HG03521 (cell line): Measurements from ENCODE around the gene ZNF613.
"Not testable (repeated sequence)": the region's sequence is repeated elsewhere in the genome, so short reads cannot be mapped to it uniquely, and the experiment has no call there.

ENCODE experiments used
- ATAC-seq: cut with Tn5 transposase; IDR thresholded peaks from one replicate; pipeline ENCODE4 v1.9.1; 2021; ENCODE audit warnings: mild to moderate bottlenecking, moderate library complexity; ENCODE audit not compliant: unreplicated experiment

ZNF613 gene

GRCh38 chr19:51926784-51927741 is at the start of gene ZNF613:
ZNF613 (plus strand) TSS chr19:51927472; CDS start chr19:51936221, 8,749 bp downstream.
- ATAC-seq: peak; percentile 52

GRCh38 chr19:51882518-51882917 is 44.8 kb upstream of the ZNF613 start:
- no peak for ATAC-seq

GRCh38 chr19:51884713-51885112 is 42.6 kb upstream of the ZNF613 start:
- ATAC-seq: no peak

- no peak for ATAC-seq
Observed at GRCh38 chr19:51887522-51888498, 39.5 kb upstream of the ZNF613 start, which contains the start of gene ZNF577. ZNF577 (minus strand) TSS chr19:51887951; CDS start chr19:51880382, 7,569 bp downstream.

GRCh38 chr19:51889934-51890333 is 37.3 kb upstream of the ZNF613 start:
- no peak for ATAC-seq

GRCh38 chr19:51891193-51891747 is 36.0 kb upstream of the ZNF613 start:
- ATAC-seq: no peak

- no peak for ATAC-seq
Observed at GRCh38 chr19:51901860-51902259, 25.4 kb upstream of the ZNF613 start.

- no peak for ATAC-seq
Observed at GRCh38 chr19:51903192-51903591, 24.1 kb upstream of the ZNF613 start.

GRCh38 chr19:51904331-51905165 is 22.7 kb upstream of the ZNF613 start, which contains the start of gene ZNF649:
ZNF649 (minus strand) TSS chr19:51905017; CDS start chr19:51900107, 4,910 bp downstream.
- peak; percentile 62 for ATAC-seq

- ATAC-seq: no peak
Observed at GRCh38 chr19:51905206-51905605, 22.1 kb upstream of the ZNF613 start.

- ATAC-seq: not testable (repeated sequence)
Observed at GRCh38 chr19:51905639-51906038, 21.6 kb upstream of the ZNF613 start.

- not testable (repeated sequence) for ATAC-seq
Observed at GRCh38 chr19:51906108-51906507, 21.2 kb upstream of the ZNF613 start.

GRCh38 chr19:51907981-51908380 is 19.3 kb upstream of the ZNF613 start:
- ATAC-seq: not testable (repeated sequence)

- ATAC-seq: no peak
Observed at GRCh38 chr19:51915324-51915867, 11.9 kb upstream of the ZNF613 start.

GRCh38 chr19:51916167-51916566 is 11.1 kb upstream of the ZNF613 start:
- ATAC-seq: no peak

GRCh38 chr19:51919606-51920005 is 7.7 kb upstream of the ZNF613 start:
- ATAC-seq: no peak

GRCh38 chr19:51921949-51922348 is 5.3 kb upstream of the ZNF613 start:
- ATAC-seq: no peak

- no peak for ATAC-seq
Observed at GRCh38 chr19:51926426-51926783, 867 bp upstream of the ZNF613 start.

GRCh38 chr19:51927859-51928258 is 587 bp downstream of the ZNF613 start:
- ATAC-seq: no peak

- no peak for ATAC-seq
Observed at GRCh38 chr19:51931921-51932320, 4.6 kb downstream of the ZNF613 start.
